Right ventricle myocardium inferior (tissue), 1 donor: ENCODE results near the gene SEPTIN1. TPM values are rescaled to one million over a fixed set of nuclear protein-coding genes. Genes with fewer than 3 reads are reported as not detected.
A peak's percentile ranks its signal among the peaks of the same experiment; 100 is the strongest.
"Not testable (repeated sequence)": the region's sequence is repeated elsewhere in the genome, so short reads cannot be mapped to it uniquely, and the experiment has no call there.

Source experiments
- ATAC-seq: fragments of 200-7000 bp; cut with Tn5 transposase; one replicate; pipeline ENCODE4 v1.9.1; 2020; ENCODE audit warnings: mild to moderate bottlenecking, moderate library complexity
- DNase-seq: peaks from one replicate; pipeline ENCODE4 v3.0.0; 2021; ENCODE audit errors: missing footprints
- intact Hi-C: fragments of 100-400 bp; cut with DNase I; formaldehyde crosslinking; loops from one replicate; pipeline ENCODE4 v1.11.0; 2022
- total RNA-seq: library from RNA; stranded (reverse); fragmentation: NEBNext Ultra II Directional; extraction: Animal tissue kit (Norgen Biotek cat#: 25700); gene quantifications from one replicate; pipeline ENCODE4 v1.2.1, GENCODE V29; 2021
- donor health status: DM: no; HTN: yes; CAD: no; lungs with severe emphysema.

The SEPTIN1 gene
- total RNA-seq, 1 donor from 2014 or later = 1.4 TPM

DNA sequence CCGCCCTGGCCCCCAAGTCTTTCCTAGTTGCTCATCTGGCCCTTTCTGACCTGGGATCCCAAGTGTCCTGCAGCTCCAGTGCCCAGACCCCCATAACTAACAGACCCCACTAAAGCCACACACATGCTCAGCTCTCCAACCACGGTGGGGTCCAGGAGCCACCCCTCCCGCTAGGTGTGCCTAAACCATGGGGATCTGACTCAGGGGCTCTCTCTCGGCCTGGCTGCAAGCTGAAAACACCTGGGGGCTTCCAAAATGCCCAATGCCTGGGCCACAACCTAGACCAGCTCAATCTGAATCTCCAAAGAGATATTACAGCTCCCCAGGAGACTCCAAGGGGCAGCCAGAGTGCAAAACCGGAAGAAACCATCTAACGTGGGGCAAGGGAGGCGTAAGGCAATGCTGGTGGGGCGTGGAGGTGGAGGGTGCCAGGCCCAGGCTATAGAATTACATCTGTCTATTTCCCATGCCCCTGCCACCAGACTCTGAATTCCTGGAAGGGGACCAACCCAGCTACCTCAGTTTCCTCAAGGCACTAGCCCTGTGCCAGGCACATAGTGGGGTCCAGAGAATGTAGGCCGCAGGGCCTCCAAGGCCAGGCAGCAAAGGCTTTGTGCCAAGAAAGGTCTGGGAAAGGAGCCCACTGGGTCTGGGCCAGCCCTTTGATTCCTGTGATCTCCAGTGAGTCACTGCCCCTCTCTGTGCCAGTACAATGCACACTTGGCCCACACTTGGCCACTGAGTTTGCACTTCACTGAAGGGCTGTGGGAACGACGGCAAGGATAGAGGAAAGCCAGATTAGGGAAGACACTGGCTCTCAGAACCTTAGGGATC, 30.6 kb downstream of the SEPTIN1 start:
- intact Hi-C loops = no loop called here
- ATAC-seq = peak; percentile 32

DNA sequence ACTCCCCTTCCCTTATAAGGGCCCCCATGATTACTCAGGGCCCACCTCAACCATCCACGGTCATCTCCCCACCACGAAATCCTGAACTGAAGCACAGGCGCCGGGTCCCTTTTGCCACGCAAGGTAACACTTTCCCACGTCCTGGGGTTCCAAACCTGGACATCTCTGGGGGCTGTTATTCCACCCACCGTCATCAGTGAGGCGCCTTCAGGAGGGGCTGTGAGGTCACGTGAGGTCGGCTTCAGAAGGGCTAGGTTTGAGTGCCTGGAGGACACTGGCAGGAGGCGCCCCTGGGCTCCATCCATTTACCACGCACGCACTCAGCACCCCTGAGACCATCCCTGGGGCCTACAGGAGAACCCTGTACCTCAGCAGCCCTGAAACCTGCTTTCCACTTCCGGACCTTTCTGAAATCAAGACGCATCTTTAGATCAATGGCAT, 31.3 kb downstream of the SEPTIN1 start:
- intact Hi-C loops = no loop called here
- ATAC-seq (no peak), DNase-seq (no peak)

More for the DNA sequence above, 30.6 kb downstream of the SEPTIN1 start:
- DNase-seq = peak; percentile 81

GRCh38 chr16:30350134-30350871, 32.1 kb downstream of the SEPTIN1 start:
- no peak for ATAC-seq
- DNase-seq = no peak
- intact Hi-C loops = no loop called here

- DNase-seq = no peak
- intact Hi-C loops = no loop called here
- no peak for ATAC-seq
These were observed 32.7 kb downstream of the SEPTIN1 start for GRCh38 chr16:30349675-30350074.

GRCh38 chr16:30348929-30349328, 33.4 kb downstream of the SEPTIN1 start:
- DNase-seq (no peak), ATAC-seq (no peak)
- intact Hi-C loops = no loop called here

- no peak for ATAC-seq
- no peak for DNase-seq
- intact Hi-C loops = no loop called here
These were observed 34.2 kb downstream of the SEPTIN1 start for GRCh38 chr16:30348113-30348512.

- no peak for ATAC-seq
- DNase-seq = no peak
- intact Hi-C loops = no loop called here
These were observed 36.1 kb downstream of the SEPTIN1 start for GRCh38 chr16:30346286-30346685.

DNA sequence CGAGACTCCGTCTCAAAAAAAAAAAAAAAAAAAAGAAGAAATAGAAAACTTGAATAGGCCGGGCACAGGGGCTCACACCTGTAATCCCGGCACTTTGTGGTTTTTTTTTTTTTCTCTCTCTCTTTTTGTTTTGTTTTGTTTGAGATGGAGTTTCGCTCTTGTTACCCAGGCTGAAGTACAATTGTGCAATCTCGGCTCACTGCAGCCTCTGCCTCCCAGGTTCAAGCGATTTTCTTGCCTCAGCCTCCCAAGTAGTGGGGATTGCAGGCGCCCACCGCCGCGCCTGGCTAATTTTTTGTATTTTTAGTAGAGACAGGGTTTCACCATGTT, 38.9 kb downstream of the SEPTIN1 start:
- ATAC-seq, intact Hi-C loops, DNase-seq: not testable (repeated sequence)

DNA sequence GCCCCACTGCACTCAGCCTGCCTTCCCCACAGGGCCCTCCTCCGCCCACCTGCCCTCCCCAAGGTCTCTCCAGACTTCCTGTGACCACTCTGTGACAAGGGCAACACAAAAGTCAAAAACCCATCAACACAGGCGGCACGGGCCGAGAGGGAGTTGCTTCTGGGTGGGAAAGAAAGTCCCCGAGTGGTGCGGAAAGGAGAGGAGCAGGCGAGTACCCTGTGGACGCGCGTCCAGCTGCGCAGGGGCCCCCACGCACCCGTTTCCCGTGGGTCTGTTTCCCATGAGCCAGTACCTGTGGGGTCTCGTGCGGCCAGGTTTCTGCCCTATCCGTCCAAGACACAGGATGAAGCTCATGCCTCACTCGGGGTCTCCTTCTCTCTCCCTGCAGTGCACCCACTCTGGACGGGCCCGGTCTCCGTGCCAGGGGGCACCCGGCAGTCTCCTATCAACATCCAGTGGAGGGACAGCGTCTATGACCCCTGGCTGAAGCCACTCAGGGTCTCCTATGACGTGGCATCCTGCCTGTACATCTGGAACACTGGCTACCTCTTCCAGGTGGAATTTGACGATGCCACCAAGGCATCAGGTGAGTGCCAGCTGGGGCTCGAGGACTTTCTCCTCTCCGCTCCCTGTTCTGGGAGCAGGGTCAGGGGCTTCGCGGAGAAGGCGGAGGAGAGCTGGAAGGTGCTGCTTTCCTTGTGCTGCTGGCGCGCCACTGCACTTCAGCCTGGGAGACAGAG, 39.4 kb downstream of the SEPTIN1 start:
- no peak for ATAC-seq
- DNase-seq = no peak
- intact Hi-C loops = no loop called here

GRCh38 chr16:30341971-30342370, 40.4 kb downstream of the SEPTIN1 start:
- DNase-seq, intact Hi-C loops, ATAC-seq: not testable (repeated sequence)

GRCh38 chr16:30340621-30341020, 41.7 kb downstream of the SEPTIN1 start:
- DNase-seq (no peak), ATAC-seq (no peak)
- intact Hi-C loops = no loop called here

- intact Hi-C loops, DNase-seq, ATAC-seq: not testable (repeated sequence)
These were observed 43.6 kb downstream of the SEPTIN1 start for GRCh38 chr16:30338715-30339114.

DNA sequence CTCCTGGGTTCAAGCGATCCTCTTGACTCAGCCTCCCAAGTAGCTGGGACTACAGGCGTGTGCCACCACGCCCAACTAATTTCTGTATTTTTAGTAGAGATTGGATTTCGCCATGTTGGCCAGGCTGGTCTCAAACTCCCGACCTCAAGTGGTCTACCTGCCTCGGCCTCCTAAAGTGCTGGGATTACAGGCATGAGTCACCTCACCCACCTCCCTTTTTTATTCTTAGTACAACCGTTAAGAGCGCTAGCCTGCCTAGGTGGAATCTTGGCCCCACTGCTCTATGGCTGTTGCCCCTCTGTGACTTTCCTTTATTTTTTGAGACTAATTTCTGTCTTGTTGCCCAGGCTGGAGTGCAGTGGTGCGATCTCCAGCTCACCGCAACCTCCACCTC, 44.4 kb downstream of the SEPTIN1 start:
- intact Hi-C loops, ATAC-seq, DNase-seq: not testable (repeated sequence)

DNA sequence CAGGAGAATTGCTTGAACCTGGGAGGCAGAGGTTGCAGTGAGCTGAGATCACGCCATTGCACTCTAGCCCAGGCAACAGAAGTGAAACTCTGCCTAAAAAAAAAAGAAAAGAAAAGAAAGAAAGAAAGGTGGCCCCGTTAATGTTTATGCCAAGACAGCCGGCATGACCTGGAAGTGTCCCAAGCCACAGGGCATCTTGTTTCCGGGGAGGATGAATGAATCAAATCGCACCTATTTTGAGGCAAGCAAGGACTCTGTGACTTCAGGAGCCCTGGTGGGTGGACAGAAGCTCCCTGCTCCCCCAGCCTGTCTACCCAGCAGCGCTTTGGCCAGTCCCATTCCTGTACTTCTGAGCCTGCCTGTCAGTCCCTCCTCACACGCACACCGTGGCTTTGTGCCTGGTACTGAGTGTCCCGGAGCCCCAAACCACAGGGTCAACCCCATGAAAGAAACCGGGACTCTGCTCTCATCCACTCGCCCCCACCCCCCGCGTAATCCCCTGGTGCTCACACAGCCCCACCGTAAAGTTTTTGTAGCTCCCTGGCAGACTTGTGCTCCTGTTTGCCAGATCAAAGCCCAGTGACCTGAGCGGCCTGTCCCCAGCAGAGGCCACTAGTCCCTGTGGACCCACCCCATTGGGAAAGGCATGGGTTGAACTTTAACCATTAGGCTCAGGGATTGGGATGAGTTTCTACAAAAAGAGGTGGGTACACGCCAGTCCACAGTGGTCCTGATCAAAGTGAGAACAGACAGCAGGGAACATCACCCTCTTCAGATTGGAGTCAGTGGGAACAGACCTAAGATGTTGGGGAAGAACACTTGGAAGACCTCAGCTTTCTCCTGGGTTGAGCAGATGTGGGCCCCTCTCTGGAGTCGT, 46.5 kb downstream of the SEPTIN1 start:
- intact Hi-C loops = no loop called here
- peak; percentile 30 for ATAC-seq
- no peak for DNase-seq

DNA sequence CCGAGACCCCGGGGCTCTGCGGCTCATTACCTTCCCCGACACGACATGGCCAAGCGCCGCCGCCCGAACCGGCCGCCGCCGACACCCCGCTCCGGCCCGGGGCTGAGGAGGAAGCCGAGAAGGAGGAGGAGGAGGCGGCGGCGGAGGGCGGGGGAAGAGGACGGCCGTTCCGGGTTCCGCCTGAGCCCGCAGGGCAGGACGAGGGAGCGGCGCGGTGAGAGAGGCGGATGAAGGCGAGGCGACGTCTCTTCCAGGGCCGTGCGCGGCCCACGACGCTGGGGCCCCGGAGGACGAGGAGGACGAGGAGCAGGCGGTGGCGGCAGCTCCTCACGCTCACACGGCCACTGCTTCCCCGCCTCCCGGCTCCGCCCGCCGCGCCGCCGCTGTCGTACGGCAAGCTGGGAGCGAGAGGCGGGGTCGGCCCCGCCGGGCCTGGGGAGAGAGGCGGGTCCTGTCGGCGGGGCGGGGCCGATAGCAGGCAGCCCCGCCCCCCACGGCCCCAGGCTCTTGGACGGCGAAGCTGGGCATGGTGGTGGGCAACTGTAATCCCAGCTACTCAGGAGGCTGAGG, 47.2 kb downstream of the SEPTIN1 start:
- intact Hi-C loops = not testable (repeated sequence)

DNA sequence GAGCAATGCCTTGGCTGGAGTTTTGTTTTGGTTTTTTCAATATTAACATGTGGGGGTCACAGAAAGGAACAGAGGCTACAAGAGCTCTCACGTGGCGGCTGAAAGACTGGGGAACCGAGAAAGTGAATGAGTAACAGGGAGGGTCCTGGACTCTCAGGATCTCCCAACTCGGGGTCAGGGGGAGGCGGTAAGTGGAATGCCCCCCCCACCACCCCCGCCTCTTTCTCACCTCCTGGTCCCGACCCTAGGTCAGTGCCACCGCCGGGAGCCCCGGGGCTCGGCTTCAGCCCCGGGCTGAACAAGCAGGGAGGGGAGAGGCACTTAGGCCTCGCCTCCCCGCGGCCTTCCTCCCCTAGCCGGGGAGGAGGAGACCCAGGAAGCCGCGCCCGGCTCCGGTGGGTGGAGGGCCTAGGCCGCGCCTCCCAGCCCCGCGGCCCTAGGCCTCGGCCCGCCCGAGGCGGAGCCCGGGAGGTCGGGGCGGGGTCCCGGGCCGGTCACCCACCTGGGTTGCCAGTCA, 47.8 kb downstream of the SEPTIN1 start:
- DNase-seq (peak; percentile 94), ATAC-seq (peak; percentile 97)
- intact Hi-C loops = not testable (repeated sequence)

More for the DNA sequence above, 47.2 kb downstream of the SEPTIN1 start:
- peak; percentile 96 for ATAC-seq
- peak; percentile 96 for DNase-seq
